Neural cell (in vitro differentiated cells): Measurements from ENCODE around the gene ABCA1. TPM values are rescaled to one million over a fixed set of nuclear protein-coding genes. Genes with fewer than 3 reads are reported as not detected.

Experiments
- H2AFZ ChIP-seq: fragments of 200-600, 300-800 bp; sonication (generic), shearing (Covaris generic); 2 replicates; pipeline ENCODE4 v1.6.0; 2014; ENCODE audit warnings: low read depth, mild to moderate bottlenecking, antibody characterized with exemption, low read length, moderate library complexity
- H3F3A ChIP-seq: fragments of 200-600 bp; shearing (Covaris generic); 2 replicates; pipeline ENCODE4 v1.6.1; 2016; ENCODE audit warnings: mild to moderate bottlenecking, moderate library complexity, mixed read lengths, antibody characterized with exemption, low read length; ENCODE audit not compliant: insufficient read depth, poor library complexity, severe bottlenecking
- H3K27ac ChIP-seq: fragments of 200-600, 300-800 bp; sonication (generic), shearing (Covaris generic); 2 replicates; pipeline ENCODE4 v1.5.1; 2014; ENCODE audit warnings: mild to moderate bottlenecking, low read length, moderate library complexity
- H3K27me3 ChIP-seq: fragments of 300-800, 200-600 bp; sonication (generic), shearing (Covaris generic); 2 replicates; pipeline ENCODE4 v1.6.0; 2014; ENCODE audit warnings: mild to moderate bottlenecking, low read depth, low read length, moderate library complexity; ENCODE audit not compliant: insufficient read depth
- H3K36me3 ChIP-seq: fragments of 300-800, 200-600 bp; sonication (generic), shearing (Covaris generic); 2 replicates; pipeline ENCODE4 v1.5.1; 2014; ENCODE audit warnings: mild to moderate bottlenecking, antibody characterized with exemption, low read length, moderate library complexity; ENCODE audit not compliant: insufficient read depth
- H3K4me2 ChIP-seq: fragments of 300-800, 200-600 bp; sonication (generic), shearing (Covaris generic); 2 replicates; pipeline ENCODE4 v1.6.0; 2014; ENCODE audit warnings: mild to moderate bottlenecking, low read length
- H3K4me3 ChIP-seq: fragments of 300-800, 200-600 bp; sonication (generic), shearing (Covaris generic); 2 replicates; pipeline ENCODE4 v1.5.1; 2014; ENCODE audit warnings: mild to moderate bottlenecking, low read length, moderate library complexity
- H3K79me2 ChIP-seq: fragments of 200-600 bp; shearing (Covaris generic); replicated peaks from 2 replicates; pipeline ENCODE4 v1.6.0; 2014; ENCODE audit warnings: mild to moderate bottlenecking, low read length, moderate library complexity; ENCODE audit not compliant: insufficient read depth
- H3K9ac ChIP-seq: fragments of 300-800, 200-600 bp; sonication (generic), shearing (Covaris generic); 2 replicates; pipeline ENCODE4 v1.6.1; 2016; ENCODE audit warnings: mild to moderate bottlenecking, low read length, mixed read lengths
- H3K9me2 ChIP-seq: fragments of 200-600 bp; shearing (Covaris generic); 2 replicates; pipeline ENCODE4 v1.6.1; 2016; ENCODE audit warnings: mild to moderate bottlenecking, low read length, mixed read lengths; ENCODE audit not compliant: insufficient read depth
- H3K9me3 ChIP-seq: fragments of 200-600, 300-800 bp; sonication (generic), shearing (Covaris generic); 2 replicates; pipeline ENCODE4 v1.6.1; 2016; ENCODE audit warnings: mild to moderate bottlenecking, mixed run types, low read length, moderate library complexity, mixed read lengths
- H4K20me1 ChIP-seq: fragments of 200-600 bp; shearing (Covaris generic); 2 replicates; pipeline ENCODE4 v1.6.1; 2016; ENCODE audit warnings: mild to moderate bottlenecking, mixed run types; ENCODE audit not compliant: insufficient read depth
- EP300 ChIP-seq: fragments of 450-650 bp; conservative IDR thresholded peaks from 2 replicates; pipeline ENCODE4 v1.6.1; 2014; ENCODE audit warnings: antibody characterized with exemption, mild to moderate bottlenecking, moderate library complexity; ENCODE audit not compliant: poor library complexity, severe bottlenecking
- EZH2 ChIP-seq: fragments of 200-600, 300-800 bp; shearing (Covaris generic), sonication (generic); IDR thresholded peaks from 2 replicates; pipeline ENCODE4 v1.6.1; 2014; ENCODE audit warnings: antibody characterized with exemption, low read length, borderline replicate concordance, mild to moderate bottlenecking; ENCODE audit not compliant: insufficient read depth, poor library complexity, severe bottlenecking
- MXI1 ChIP-seq: fragments of 450-650 bp; conservative IDR thresholded peaks from 2 replicates; pipeline ENCODE4 v1.6.1; 2014; ENCODE audit warnings: antibody characterized with exemption, mild to moderate bottlenecking; ENCODE audit not compliant: poor library complexity, severe bottlenecking
- POLR2AphosphoS5 ChIP-seq: IDR thresholded peaks from 2 replicates; pipeline ENCODE4 v1.6.1; 2012
- RAD21 ChIP-seq: fragments of 450-650 bp; conservative IDR thresholded peaks from 2 replicates; pipeline ENCODE4 v1.6.1; 2014; ENCODE audit warnings: antibody characterized with exemption, mild to moderate bottlenecking, moderate library complexity
- SMC3 ChIP-seq: fragments of 450-650 bp; conservative IDR thresholded peaks from 2 replicates; pipeline ENCODE4 v1.6.1; 2014; ENCODE audit warnings: antibody characterized with exemption, mild to moderate bottlenecking, moderate library complexity; ENCODE audit not compliant: poor library complexity
- TAF1 ChIP-seq: IDR thresholded peaks from 2 replicates; pipeline ENCODE4 v1.6.1; 2012; ENCODE audit warnings: low read depth
- polyA plus RNA-seq: library from polyadenylated mRNA; depleted of rRNA; stranded (reverse); fragments of >200 nt; gene quantifications from 2 replicates; pipeline ENCODE4 v1.2.3, GENCODE V29; 2014
- TF ChIP-seq, protein P1 (sequence below): IDR thresholded peaks from 2 replicates; pipeline ENCODE4 v1.6.1; 2012; ENCODE audit warnings: borderline replicate concordance
- TF ChIP-seq, protein P2 (sequence below): fragments of 450-650 bp; IDR thresholded peaks from 2 replicates; pipeline ENCODE4 v1.5.1; 2014; ENCODE audit warnings: antibody characterized with exemption, mild to moderate bottlenecking, moderate library complexity; ENCODE audit not compliant: poor library complexity, severe bottlenecking

ABCA1 gene
- polyA plus RNA-seq, 1 donor from 2014 or later: 5.2 TPM

DNA sequence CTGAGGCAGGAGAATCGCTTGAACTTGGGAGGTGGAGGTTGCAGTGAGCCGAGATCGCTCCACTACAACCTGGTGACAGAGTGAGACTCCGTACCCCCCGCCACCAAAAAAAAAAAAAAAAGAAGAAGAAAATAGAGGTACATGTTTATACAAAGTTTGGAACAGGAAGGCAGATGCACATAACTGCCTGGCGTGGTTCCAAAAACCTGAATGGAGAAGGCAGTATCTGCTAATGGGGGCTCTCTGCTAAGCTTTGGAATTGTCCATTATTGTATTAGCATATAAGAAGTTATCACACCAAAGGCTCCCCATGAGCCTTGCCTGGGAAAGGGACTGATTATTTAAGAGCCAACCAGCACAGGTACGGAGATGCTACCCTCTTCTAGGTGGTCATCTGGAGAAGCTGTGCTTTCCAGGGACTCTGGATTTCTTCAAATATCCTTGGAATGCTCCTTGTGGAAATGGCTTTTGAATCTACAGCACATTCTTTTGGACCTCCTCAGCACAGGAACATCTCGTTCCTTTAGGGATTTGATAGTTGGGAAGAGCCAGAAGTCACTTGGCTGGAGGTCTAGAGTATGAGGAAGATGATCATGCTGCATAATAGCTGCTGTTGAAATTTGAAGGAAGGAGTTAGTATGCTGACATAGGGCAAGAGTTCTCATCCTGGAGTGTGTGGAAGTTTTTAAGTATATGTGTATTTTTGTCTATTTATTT lies 42.5 kb upstream of the ABCA1 start:
- Histone ChIP-seq H3K4me3 (no peak overlapping the region), H3K9me2 (no peaks in the 10 kb centered on the region), H3K4me2 (no peak overlapping the region), H3K27me3 (no peaks in the 10 kb centered on the region), H4K20me1 (no peaks in the 10 kb centered on the region), H3K9ac (no peak overlapping the region), H3K9me3 (no peaks in the 10 kb centered on the region), H3K79me2 (no peaks in the 10 kb centered on the region), H3K27ac (no peak overlapping the region), H2AFZ (no peak overlapping the region), H3K36me3 (no peaks in the 10 kb centered on the region), H3F3A (no peaks in the 10 kb centered on the region)
- TF ChIP-seq RAD21 (no peak), EP300 (no peak), TAF1 (no peak), MXI1 (no peak), EZH2 (no peak), SMC3 (no peak), POLR2AphosphoS5 (no peak)
- TF ChIP-seq, protein P1, sequence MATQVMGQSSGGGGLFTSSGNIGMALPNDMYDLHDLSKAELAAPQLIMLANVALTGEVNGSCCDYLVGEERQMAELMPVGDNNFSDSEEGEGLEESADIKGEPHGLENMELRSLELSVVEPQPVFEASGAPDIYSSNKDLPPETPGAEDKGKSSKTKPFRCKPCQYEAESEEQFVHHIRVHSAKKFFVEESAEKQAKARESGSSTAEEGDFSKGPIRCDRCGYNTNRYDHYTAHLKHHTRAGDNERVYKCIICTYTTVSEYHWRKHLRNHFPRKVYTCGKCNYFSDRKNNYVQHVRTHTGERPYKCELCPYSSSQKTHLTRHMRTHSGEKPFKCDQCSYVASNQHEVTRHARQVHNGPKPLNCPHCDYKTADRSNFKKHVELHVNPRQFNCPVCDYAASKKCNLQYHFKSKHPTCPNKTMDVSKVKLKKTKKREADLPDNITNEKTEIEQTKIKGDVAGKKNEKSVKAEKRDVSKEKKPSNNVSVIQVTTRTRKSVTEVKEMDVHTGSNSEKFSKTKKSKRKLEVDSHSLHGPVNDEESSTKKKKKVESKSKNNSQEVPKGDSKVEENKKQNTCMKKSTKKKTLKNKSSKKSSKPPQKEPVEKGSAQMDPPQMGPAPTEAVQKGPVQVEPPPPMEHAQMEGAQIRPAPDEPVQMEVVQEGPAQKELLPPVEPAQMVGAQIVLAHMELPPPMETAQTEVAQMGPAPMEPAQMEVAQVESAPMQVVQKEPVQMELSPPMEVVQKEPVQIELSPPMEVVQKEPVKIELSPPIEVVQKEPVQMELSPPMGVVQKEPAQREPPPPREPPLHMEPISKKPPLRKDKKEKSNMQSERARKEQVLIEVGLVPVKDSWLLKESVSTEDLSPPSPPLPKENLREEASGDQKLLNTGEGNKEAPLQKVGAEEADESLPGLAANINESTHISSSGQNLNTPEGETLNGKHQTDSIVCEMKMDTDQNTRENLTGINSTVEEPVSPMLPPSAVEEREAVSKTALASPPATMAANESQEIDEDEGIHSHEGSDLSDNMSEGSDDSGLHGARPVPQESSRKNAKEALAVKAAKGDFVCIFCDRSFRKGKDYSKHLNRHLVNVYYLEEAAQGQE: no peak
- TF ChIP-seq, protein P2, sequence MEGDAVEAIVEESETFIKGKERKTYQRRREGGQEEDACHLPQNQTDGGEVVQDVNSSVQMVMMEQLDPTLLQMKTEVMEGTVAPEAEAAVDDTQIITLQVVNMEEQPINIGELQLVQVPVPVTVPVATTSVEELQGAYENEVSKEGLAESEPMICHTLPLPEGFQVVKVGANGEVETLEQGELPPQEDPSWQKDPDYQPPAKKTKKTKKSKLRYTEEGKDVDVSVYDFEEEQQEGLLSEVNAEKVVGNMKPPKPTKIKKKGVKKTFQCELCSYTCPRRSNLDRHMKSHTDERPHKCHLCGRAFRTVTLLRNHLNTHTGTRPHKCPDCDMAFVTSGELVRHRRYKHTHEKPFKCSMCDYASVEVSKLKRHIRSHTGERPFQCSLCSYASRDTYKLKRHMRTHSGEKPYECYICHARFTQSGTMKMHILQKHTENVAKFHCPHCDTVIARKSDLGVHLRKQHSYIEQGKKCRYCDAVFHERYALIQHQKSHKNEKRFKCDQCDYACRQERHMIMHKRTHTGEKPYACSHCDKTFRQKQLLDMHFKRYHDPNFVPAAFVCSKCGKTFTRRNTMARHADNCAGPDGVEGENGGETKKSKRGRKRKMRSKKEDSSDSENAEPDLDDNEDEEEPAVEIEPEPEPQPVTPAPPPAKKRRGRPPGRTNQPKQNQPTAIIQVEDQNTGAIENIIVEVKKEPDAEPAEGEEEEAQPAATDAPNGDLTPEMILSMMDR: no peak

DNA sequence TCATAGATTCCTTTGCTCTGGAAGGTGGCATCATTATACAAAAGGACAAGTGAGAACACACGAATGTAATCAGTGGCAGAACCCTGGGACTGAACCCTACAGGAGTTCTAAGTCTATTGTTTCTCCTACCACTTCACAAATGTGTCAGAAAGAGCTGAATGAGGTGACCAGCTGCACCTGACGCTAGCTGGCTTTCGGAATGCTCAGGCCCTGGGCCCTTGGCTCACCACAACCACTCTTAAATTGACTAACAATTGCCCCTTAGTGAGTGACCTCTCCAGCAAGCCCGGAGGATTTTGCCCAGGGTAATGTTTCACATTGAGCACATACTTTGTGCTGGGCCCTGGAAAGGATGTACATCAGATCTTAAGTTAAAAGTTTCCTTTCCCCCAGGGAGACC lies 41.2 kb upstream of the ABCA1 start:
- Histone ChIP-seq H3K27me3 (no peaks in the 10 kb centered on the region), H4K20me1 (no peaks in the 10 kb centered on the region), H3K9ac (peak overlapping the region; percentile 82), H3K27ac (peak overlapping the region; percentile 77), H3K9me3 (no peaks in the 10 kb centered on the region), H3F3A (no peaks in the 10 kb centered on the region), H3K4me3 (peak overlapping the region; percentile 79), H2AFZ (peak overlapping the region; percentile 91), H3K79me2 (no peaks in the 10 kb centered on the region), H3K4me2 (no peak overlapping the region), H3K36me3 (no peaks in the 10 kb centered on the region), H3K9me2 (no peaks in the 10 kb centered on the region)
- TF ChIP-seq, protein P1: no peak
